ENCODE data around the gene SPTBN4. TPM values are rescaled to one million over a fixed set of nuclear protein-coding genes. Genes with fewer than 3 reads are reported as not detected.

The SPTBN4 gene
- total RNA-seq, 2 donors from 2014 or later = not detected

DNA sequence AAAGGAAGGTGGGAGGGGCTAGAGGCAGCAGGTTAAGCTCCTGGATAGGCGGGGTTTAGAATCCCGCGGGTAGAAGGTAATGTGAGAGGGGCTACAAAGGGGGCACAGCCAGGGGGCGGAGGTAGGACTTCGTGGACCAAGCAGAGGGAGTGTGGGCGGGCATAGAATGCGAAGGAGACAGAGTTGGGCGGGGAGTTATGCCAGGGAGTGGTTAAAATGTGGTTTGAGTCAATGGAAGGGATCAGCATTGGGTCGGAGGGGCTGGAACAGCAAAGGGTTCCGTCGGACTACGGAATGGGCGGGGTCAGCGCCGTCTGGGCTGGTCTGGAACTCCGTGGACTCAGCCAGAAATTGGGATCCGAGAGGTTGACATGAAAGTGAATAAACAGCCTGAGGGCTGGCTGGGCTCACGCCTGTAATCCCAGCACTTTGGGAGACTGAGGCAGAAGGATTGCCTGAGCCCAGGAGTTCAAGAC, 137.4 kb downstream of the SPTBN4 start:
- Mint-ChIP-seq H3K9me3 (no peaks in the 10 kb centered on the region), H3K4me1 (ENCODE audit: low read depth in 2 of 2) (peaks cover 46 to 54% of the 10 kb centered on the region in 2 donors), H3K36me3 (no peaks in the 10 kb centered on the region), H3K4me3 (peak overlapping the region; percentile 94), H3K27ac (peak overlapping the region; percentile 32 to 34), H3K27me3 (peaks cover 14 to 23% of the 10 kb centered on the region in 2 donors)
- ATAC-seq = no peak
- DNase-seq (ENCODE audit: low spot score) = no peak

DNA sequence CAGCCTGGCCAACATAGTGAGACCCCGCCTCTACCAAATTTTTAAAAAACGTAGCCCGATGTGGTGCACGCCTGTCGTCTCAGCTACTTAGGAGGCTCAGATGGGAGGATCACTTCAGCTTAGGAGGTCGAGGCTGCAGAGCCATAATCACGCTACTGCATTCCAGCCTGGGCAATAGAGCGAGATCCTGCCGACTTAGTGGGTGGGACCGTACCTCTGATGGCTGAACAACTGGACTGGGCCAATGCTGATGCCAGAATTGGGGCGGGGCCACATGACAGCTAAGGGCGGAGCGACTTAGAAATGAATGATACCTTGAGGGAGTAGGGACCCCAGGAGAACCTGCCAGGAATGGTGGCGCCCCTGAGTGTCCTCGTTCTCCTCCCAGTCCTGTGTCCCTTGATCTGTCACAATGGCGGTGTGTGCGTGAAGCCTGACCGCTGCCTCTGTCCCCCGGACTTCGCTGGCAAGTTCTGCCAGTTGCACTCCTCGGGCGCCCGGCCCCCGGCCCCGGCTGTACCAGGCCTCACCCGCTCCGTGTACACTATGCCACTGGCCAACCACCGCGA, 137.9 kb downstream of the SPTBN4 start:
- Mint-ChIP-seq H3K27me3 (peaks cover 11 to 18% of the 10 kb centered on the region in 2 donors), H3K36me3 (no peaks in the 10 kb centered on the region), H3K4me1 (ENCODE audit: low read depth in 2 of 2) (peaks cover 44 to 52% of the 10 kb centered on the region in 2 donors), H3K9me3 (no peaks in the 10 kb centered on the region), H3K27ac (peak overlapping the region; percentile 67 to 90), H3K4me3 (peak overlapping the region; percentile 94)
- DNase-seq (ENCODE audit: low spot score) = peak; percentile 58
- no peak for ATAC-seq

DNA sequence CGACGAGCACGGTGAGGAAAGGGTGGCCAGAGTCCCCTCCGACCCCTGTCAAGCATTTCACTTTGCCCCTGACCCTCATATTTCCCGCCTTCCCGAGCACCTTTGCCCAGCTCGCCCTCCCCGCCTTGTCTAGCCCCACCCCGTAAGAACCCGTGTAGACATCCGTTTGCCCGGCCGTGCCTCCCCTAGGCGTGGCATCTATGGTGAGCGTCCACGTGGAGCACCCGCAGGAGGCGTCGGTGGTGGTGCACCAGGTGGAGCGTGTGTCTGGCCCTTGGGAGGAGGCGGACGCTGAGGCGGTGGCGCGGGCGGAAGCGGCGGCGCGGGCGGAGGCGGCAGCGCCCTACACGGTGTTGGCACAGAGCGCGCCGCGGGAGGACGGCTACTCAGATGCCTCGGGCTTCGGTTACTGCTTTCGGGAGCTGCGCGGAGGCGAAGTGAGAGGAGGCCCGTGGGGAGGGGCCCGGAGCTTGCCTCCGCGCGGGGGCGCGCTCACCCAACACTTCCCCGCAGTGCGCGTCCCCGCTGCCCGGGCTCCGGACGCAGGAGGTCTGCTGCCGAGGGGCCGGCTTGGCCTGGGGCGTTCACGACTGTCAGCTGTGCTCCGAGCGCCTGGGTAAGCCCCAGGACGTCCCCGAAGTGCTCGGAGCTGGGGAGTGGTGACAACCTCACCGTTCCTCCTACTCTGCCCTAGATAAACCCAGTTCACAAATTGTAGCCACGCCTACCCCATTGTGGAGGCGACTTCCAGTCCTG, 138.6 kb downstream of the SPTBN4 start:
- peaks cover 48 to 56% of the 10 kb centered on the region in 2 donors for H3K4me1 Mint-ChIP-seq (ENCODE audit: low read depth in 2 of 2)
- DNase-seq (ENCODE audit: low spot score) = peak; percentile 89
- ATAC-seq = peak; percentile 68 to 81
- peak overlapping the region; percentile 94 for H3K4me3 Mint-ChIP-seq
- no peaks in the 10 kb centered on the region for H3K9me3 Mint-ChIP-seq
- H3K27me3 Mint-ChIP-seq = peaks cover 9 to 14% of the 10 kb centered on the region in 2 donors
- peak overlapping the region; percentile 67 to 90 for H3K27ac Mint-ChIP-seq
- no peaks in the 10 kb centered on the region for H3K36me3 Mint-ChIP-seq

DNA sequence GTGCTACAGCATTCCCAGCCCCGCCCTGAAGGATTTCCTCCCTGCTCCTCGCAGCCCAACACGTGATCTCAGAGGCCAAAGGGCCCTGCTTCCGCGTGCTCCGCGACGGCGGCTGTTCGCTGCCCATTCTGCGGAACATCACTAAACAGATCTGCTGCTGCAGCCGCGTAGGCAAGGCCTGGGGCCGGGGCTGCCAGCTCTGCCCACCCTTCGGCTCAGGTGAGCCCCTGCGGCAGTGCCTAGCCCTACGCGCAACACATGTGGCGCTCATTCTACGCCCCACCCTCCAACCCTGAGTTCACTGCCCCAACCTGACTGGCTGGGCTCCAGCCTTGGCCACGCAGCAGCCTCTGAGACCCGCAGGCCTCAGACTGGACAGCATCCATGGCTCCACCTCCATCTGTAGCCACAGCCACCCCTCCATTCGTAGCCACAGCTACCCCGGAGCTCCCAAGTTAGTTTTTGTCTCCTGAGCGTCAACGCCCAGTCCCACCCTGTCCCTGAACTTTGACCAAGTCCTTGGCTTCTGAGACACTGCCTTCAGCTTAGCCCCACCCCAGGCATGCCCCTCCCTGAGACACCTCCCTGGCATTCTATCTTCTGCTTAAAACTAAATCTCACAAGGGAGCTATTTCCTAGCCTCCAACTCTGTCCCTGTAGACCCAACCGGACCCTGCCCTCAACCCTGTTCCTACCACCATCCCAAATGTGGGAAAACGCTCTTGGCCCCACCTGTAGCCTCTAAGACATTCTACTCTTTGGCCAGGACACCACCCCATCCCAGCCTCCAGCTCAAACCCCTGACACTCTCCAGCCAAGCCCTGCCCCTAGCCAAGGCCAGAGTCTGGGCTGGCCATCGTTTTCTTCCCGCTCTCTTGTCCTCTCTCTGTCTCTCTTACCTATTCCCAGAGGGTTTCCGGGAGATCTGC, 140.8 kb downstream of the SPTBN4 start:
- ATAC-seq (no peak), DNase-seq (ENCODE audit: low spot score) (no peak)
- Mint-ChIP-seq H3K27me3 (no peaks in the 10 kb centered on the region), H3K4me3 (peak overlapping the region; percentile 94), H3K4me1 (ENCODE audit: low read depth in 2 of 2) (peaks cover 50 to 56% of the 10 kb centered on the region in 2 donors), H3K27ac (peak overlapping the region; percentile 46 to 68), H3K9me3 (no peaks in the 10 kb centered on the region), H3K36me3 (no peaks in the 10 kb centered on the region)

DNA sequence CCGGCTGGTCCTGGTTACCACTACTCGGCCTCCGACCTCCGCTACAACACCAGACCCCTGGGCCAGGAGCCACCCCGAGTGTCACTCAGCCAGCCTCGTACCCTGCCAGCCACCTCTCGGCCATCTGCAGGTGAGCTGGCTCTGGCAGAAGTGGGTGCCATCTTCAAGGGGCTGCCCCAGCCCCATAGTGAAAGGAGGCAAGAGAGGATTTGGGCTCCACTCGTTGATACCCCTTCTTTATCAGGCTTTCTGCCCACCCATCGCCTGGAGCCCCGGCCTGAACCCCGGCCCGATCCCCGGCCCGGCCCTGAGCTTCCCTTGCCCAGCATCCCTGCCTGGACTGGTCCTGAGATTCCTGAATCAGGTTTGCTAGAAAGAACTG, 141.4 kb downstream of the SPTBN4 start:
- no peaks in the 10 kb centered on the region for H3K9me3 Mint-ChIP-seq
- H3K36me3 Mint-ChIP-seq = no peaks in the 10 kb centered on the region
- H3K27me3 Mint-ChIP-seq = no peaks in the 10 kb centered on the region
- peak overlapping the region; percentile 46 to 68 for H3K27ac Mint-ChIP-seq
- no peak for ATAC-seq
- H3K4me1 Mint-ChIP-seq (ENCODE audit: low read depth in 2 of 2) = peaks cover 51 to 57% of the 10 kb centered on the region in 2 donors
- H3K4me3 Mint-ChIP-seq = peak overlapping the region; percentile 74
- DNase-seq (ENCODE audit: low spot score) = no peak

DNA sequence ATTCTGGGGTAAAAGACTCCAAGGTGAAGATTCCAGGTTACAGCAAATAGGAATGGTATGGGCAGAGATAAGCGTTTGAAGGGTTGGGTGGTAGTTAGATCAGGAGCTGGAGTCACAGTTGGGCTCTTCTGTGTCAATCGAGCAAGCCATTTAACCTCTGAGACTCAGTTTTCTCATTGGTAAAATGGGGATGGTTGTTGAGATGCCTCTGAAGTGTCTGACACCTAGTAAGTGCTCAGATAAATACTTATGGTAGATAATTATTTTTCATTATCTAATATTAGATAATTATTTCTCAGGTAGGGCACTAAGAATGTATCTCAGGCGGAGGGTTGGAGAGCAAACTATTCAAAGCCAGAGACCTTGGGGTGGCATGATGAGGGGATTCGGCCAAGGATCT, 142.2 kb downstream of the SPTBN4 start:
- peaks cover 56 to 59% of the 10 kb centered on the region in 2 donors for H3K4me1 Mint-ChIP-seq (ENCODE audit: low read depth in 2 of 2)
- ATAC-seq (no peak), DNase-seq (ENCODE audit: low spot score) (no peak)
- peak overlapping the region; percentile 74 for H3K4me3 Mint-ChIP-seq
- H3K27ac Mint-ChIP-seq = peak overlapping the region; percentile 68 to 86
- no peaks in the 10 kb centered on the region for H3K9me3 Mint-ChIP-seq
- H3K27me3 Mint-ChIP-seq = no peaks in the 10 kb centered on the region
- H3K36me3 Mint-ChIP-seq = no peaks in the 10 kb centered on the region

DNA sequence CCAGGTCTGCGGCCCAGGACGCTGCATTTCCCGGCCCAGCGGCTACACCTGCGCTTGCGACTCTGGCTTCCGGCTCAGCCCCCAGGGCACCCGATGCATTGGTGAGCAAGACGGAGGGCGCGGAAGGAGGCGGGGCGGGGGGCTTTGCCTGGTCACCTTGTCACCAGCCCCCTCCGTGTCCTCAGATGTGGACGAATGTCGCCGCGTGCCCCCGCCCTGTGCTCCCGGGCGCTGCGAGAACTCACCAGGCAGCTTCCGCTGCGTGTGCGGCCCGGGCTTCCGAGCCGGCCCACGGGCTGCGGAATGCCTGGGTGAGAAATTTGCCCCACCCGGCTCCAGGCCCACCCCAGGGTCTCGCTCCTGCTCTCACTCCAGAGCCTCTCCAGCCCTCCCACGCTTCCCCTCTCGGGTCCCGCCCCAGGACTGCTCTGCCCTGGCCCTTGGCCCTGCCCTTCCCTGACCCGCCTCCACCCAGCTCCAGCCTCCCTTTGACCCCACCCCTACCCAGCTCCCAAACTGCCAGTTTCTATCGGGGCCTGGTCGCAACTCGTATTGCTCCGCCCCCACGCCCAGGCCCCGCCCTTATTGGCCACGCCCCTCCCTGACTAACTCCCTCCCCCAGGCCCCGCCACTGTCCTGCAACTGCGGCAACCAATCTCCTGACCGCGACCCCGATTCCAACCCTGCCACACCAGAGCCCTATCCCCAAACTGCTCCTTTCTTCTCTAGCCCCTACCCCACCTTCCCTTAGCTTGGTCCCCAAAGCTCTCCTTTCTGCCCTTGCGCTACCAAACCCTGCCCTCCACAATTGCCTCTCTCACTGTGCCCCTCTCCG, 143.0 kb downstream of the SPTBN4 start:
- Mint-ChIP-seq H3K27ac (peak overlapping the region; percentile 68 to 86), H3K4me1 (ENCODE audit: low read depth in 2 of 2) (peaks cover 53 to 63% of the 10 kb centered on the region in 2 donors), H3K4me3 (peak overlapping the region; percentile 74), H3K9me3 (no peaks in the 10 kb centered on the region), H3K36me3 (no peaks in the 10 kb centered on the region), H3K27me3 (no peaks in the 10 kb centered on the region)
- ATAC-seq (peak; percentile 78 to 81), DNase-seq (ENCODE audit: low spot score) (peak; percentile 90)

DNA sequence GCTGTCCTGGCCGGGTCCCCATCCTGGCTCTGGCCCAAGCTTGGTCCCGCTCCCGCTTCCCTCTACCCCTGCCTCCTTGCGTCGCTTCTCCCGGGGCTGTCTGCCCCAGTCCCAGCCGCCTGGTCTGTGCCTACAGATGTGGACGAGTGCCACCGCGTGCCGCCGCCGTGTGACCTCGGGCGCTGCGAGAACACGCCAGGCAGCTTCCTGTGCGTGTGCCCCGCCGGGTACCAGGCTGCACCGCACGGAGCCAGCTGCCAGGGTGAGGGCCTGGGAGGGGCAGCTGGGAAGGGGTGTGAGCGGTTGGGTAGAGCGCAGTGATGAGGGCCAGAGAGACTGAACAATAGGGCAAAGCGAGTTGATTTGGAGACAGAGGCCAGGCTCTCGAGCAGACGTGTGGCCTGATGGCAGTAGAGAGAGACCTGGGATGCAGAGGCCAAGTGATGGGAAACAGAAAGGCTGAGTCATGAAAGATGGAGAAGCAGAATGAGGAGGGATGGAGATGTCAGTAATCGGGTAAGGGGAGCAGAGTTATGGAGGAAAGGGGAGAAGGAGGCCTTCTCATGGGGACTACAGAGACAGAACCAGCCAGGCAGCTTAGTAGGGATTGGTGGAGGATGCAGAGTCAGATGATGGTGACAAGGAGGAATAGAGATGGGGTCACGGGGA, 143.7 kb downstream of the SPTBN4 start:
- no peaks in the 10 kb centered on the region for H3K36me3 Mint-ChIP-seq
- DNase-seq (ENCODE audit: low spot score) (no peak), ATAC-seq (peak in 1 of 2 donors; percentile 7)
- H3K27me3 Mint-ChIP-seq = no peaks in the 10 kb centered on the region
- H3K4me1 Mint-ChIP-seq (ENCODE audit: low read depth in 2 of 2) = peaks cover 52 to 62% of the 10 kb centered on the region in 2 donors
- peak overlapping the region; percentile 68 to 86 for H3K27ac Mint-ChIP-seq
- no peaks in the 10 kb centered on the region for H3K9me3 Mint-ChIP-seq
- peak overlapping the region; percentile 74 for H3K4me3 Mint-ChIP-seq

DNA sequence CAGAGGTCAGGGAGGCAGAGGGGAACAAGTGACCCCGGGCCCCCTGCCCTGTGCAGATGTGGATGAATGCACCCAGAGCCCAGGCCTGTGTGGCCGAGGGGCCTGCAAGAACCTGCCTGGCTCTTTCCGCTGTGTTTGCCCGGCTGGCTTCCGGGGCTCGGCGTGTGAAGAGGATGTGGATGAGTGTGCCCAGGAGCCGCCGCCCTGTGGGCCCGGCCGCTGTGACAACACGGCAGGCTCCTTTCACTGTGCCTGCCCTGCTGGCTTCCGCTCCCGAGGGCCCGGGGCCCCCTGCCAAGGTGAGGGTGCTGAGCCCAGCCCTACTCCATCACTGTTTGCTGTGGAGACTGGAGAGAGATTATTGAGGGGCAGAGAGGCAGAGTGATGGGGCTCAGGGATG, 144.3 kb downstream of the SPTBN4 start:
- H3K27ac Mint-ChIP-seq = peak overlapping the region; percentile 68 to 86
- H3K27me3 Mint-ChIP-seq = no peaks in the 10 kb centered on the region
- H3K9me3 Mint-ChIP-seq = no peaks in the 10 kb centered on the region
- no peak for ATAC-seq
- H3K4me1 Mint-ChIP-seq (ENCODE audit: low read depth in 2 of 2) = peaks cover 46 to 61% of the 10 kb centered on the region in 2 donors
- no peaks in the 10 kb centered on the region for H3K36me3 Mint-ChIP-seq
- DNase-seq (ENCODE audit: low spot score) = no peak
- H3K4me3 Mint-ChIP-seq = peak overlapping the region; percentile 74

DNA sequence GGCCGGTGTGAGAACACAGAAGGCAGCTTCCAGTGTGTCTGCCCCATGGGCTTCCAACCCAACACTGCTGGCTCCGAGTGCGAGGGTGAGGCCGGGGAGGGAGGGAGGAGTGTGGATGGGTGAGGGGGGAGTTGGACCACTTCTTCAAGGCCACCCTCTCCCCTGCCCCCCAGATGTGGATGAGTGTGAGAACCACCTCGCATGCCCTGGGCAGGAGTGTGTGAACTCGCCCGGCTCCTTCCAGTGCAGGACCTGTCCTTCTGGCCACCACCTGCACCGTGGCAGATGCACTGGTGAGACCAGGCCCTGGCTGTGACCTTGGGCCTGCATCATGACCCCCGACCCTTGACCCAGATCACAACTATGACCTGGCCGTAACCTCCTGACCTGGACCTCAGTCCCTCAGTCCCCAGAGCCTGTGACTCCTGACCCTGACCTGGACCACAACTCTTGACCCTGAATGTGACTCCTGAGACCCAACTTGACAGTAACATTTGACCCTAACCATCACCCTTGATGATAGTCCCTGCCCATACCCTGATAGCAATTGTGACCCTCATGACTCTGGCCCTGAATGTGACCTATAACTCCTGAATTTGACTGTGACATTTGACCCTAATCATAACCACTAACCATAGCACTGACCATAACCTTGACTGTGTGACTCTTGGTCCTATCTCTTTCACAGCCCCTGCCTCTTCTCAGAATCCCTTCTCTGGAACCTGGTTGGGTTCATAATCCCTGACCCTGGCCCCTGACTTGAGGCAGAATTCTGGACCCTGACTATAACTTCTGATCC, 145.3 kb downstream of the SPTBN4 start:
- Mint-ChIP-seq H3K9me3 (no peaks in the 10 kb centered on the region), H3K27me3 (no peaks in the 10 kb centered on the region), H3K4me3 (peak overlapping the region; percentile 89), H3K36me3 (no peaks in the 10 kb centered on the region), H3K27ac (no peak overlapping the region), H3K4me1 (ENCODE audit: low read depth in 2 of 2) (peaks cover 46 to 57% of the 10 kb centered on the region in 2 donors)
- no peak for DNase-seq (ENCODE audit: low spot score)
- no peak for ATAC-seq

DNA sequence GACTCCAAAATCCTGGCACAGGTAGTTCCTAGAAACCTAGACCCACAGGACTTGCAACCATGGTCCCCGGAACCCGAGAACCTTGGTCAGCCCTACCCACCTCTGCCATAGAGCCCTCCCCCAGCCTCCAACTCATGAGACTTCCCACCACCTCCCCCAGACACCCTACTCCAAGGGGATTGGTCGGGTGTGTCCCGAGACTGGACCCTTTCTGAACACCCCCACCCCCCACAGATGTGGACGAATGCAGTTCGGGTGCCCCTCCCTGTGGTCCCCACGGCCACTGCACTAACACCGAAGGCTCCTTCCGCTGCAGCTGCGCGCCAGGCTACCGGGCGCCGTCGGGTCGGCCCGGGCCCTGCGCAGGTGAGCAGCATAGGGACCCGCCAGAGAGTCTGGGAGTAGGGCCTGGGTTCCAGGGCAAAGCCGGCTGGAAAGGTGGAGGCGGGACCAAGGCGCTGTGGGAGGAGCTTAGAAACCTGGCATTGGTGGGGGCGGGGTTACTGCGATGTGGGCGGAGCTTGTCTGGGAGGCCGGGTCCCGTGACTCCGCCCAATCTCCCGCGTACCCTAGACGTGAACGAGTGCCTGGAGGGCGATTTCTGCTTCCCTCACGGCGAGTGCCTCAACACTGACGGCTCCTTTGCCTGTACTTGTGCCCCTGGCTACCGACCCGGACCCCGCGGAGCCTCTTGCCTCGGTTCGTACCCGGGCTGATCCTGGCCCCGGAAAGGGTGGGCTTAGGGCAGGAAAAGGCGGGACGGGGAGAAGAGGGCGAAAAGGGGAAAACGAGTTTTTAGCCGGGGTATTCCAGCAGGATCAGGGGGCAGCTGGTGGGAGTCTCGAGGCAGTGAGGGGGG, 146.3 kb downstream of the SPTBN4 start:
- ATAC-seq (no peak), DNase-seq (ENCODE audit: low spot score) (peak; percentile 60)
- H3K36me3 Mint-ChIP-seq = no peaks in the 10 kb centered on the region
- H3K4me3 Mint-ChIP-seq = peak overlapping the region; percentile 89
- H3K9me3 Mint-ChIP-seq = no peaks in the 10 kb centered on the region
- H3K27ac Mint-ChIP-seq = peak overlapping the region; percentile 62 to 92
- H3K4me1 Mint-ChIP-seq (ENCODE audit: low read depth in 2 of 2) = peaks cover 46 to 51% of the 10 kb centered on the region in 2 donors
- no peaks in the 10 kb centered on the region for H3K27me3 Mint-ChIP-seq
